ENCODE measurements around the gene KIAA1217. TPM values are rescaled to one million over a fixed set of nuclear protein-coding genes. Genes with fewer than 3 reads are reported as not detected.
A peak's percentile ranks its signal among the peaks of the same experiment; 100 is the strongest.

Gene KIAA1217
- total and polyA plus RNA-seq, 9 of the 15 experiments (the other 6 are each of a cell fraction or from before 2014, with no cell fraction given) = 0.04 TPM; not detected in 8

- TF ChIP-seq NR2F6 (CRISPR knock-in tag; IDR thresholded peaks at IDR 0.05) = no peak
- no peak for TF ChIP-seq ETV5 (CRISPR knock-in tag; IDR thresholded peaks at IDR 0.05; ENCODE audit: low read depth)
- TF ChIP-seq ZNF764 (CRISPR knock-in tag; IDR thresholded peaks at IDR 0.05; ENCODE audit: low read depth) = 0 out of 2 replicates have a peak, but pooled peaks have one; percentile 60
- TF ChIP-seq ZNF512 (tag; IDR thresholded peaks at IDR 0.05) = no peak
- no peak for TF ChIP-seq RCOR1 (IDR thresholded peaks at IDR 0.05; ENCODE audit: borderline replicate concordance in 1 of 2, low read depth in 2 of 2, low read length in 2 of 2)
- TF ChIP-seq ZNF668 (CRISPR knock-in tag; IDR thresholded peaks at IDR 0.05) = no peak
- TF ChIP-seq MTA3 (IDR thresholded peaks at IDR 0.05; ENCODE audit: borderline replicate concordance) = no peak
- no peak for TF ChIP-seq ZNF695 (CRISPR knock-in tag; IDR thresholded peaks at IDR 0.05)
- no peak for TF ChIP-seq USF2 (CRISPR knock-in tag; IDR thresholded peaks at IDR 0.05)
- TF ChIP-seq DPF2 (IDR thresholded peaks at IDR 0.05) = no peak
- TF ChIP-seq SNIP1 (IDR thresholded peaks at IDR 0.05; ENCODE audit: low read depth) = no peak
- peak; percentile 48 for TF ChIP-seq REST (IDR thresholded peaks at IDR 0.05; ENCODE audit: borderline replicate concordance)
- no peak for TF ChIP-seq REST (CRISPR knock-in tag; IDR thresholded peaks at IDR 0.05; ENCODE audit: low read depth)
- TF ChIP-seq ZEB2 (IDR thresholded peaks at IDR 0.05) = no peak
- no peak for TF ChIP-seq ZZZ3 (IDR thresholded peaks at IDR 0.05)
- no peak for TF ChIP-seq NUFIP1 (IDR thresholded peaks at IDR 0.05; ENCODE audit: partially characterized antibody)
- no peak for TF ChIP-seq U2AF1 (optimal IDR thresholded peaks at IDR 0.05; ENCODE audit: low read depth, low read length)
- TF ChIP-seq CSDE1 (IDR thresholded peaks at IDR 0.05) = no peak
- TF ChIP-seq ILK (tag; IDR thresholded peaks at IDR 0.05; ENCODE audit: borderline replicate concordance, low read depth) = no peak
- TF ChIP-seq POLR2H (tag; IDR thresholded peaks at IDR 0.05; ENCODE audit: low read depth) = no peak
- no peak for TF ChIP-seq NFRKB (IDR thresholded peaks at IDR 0.05; ENCODE audit: low read depth)
- peak; percentile 74 for TF ChIP-seq SMARCE1 (IDR thresholded peaks at IDR 0.05)
These were observed 174.8 kb downstream of the KIAA1217 start (continued) for GRCh38 chr10:24383681-24384106.
